Panc1 (cell line): ENCODE results near the gene TRMT10B.

Experiments used
- CTCF ChIP-seq: fragments of 450-650 bp; IDR thresholded peaks from 2 replicates; pipeline ENCODE4 v1.5.1; 2017; ENCODE audit warnings: mild to moderate bottlenecking
- POLR2AphosphoS5 ChIP-seq: IDR thresholded peaks from 2 replicates; pipeline ENCODE4 v1.6.1; 2012; ENCODE audit warnings: mild to moderate bottlenecking, low read depth, low read length, moderate library complexity
- TCF7L2 ChIP-seq: IDR thresholded peaks from 2 replicates; pipeline ENCODE4 v1.6.1; 2011; ENCODE audit warnings: mild to moderate bottlenecking, low read depth, low read length, inconsistent platforms

- TF ChIP-seq CTCF (no peak), POLR2AphosphoS5 (no peak), TCF7L2 (no peak)
Observed at GRCh38 chr9:37812773-37813379, 59.3 kb downstream of the TRMT10B start.
